SK-N-SH (cell line): ENCODE results near the gene CNDP2.

Source experiments
- CTCF ChIP-seq: fragments of 200-600 bp; sonication (generic); IDR thresholded peaks from 2 replicates; pipeline ENCODE4 v1.6.1; 2017; ENCODE audit warnings: antibody characterized with exemption, mild to moderate bottlenecking, moderate library complexity
- RAD21 ChIP-seq: IDR thresholded peaks from 2 replicates; pipeline ENCODE4 v1.6.1; 2012; ENCODE audit warnings: mild to moderate bottlenecking, low read length
- SMC3 ChIP-seq: IDR thresholded peaks from 2 replicates; pipeline ENCODE4 v1.6.1; 2012; ENCODE audit warnings: low read depth, low read length, improper control_type of control experiment
- TAF1 ChIP-seq: IDR thresholded peaks from 2 replicates; pipeline ENCODE4 v1.6.1; 2012; ENCODE audit warnings: low read depth, mild to moderate bottlenecking, low read length, moderate library complexity, borderline replicate concordance
- ZBTB33 ChIP-seq: IDR thresholded peaks from 2 replicates; pipeline ENCODE4 v1.4.0; 2012; ENCODE audit warnings: low read depth, borderline replicate concordance

DNA sequence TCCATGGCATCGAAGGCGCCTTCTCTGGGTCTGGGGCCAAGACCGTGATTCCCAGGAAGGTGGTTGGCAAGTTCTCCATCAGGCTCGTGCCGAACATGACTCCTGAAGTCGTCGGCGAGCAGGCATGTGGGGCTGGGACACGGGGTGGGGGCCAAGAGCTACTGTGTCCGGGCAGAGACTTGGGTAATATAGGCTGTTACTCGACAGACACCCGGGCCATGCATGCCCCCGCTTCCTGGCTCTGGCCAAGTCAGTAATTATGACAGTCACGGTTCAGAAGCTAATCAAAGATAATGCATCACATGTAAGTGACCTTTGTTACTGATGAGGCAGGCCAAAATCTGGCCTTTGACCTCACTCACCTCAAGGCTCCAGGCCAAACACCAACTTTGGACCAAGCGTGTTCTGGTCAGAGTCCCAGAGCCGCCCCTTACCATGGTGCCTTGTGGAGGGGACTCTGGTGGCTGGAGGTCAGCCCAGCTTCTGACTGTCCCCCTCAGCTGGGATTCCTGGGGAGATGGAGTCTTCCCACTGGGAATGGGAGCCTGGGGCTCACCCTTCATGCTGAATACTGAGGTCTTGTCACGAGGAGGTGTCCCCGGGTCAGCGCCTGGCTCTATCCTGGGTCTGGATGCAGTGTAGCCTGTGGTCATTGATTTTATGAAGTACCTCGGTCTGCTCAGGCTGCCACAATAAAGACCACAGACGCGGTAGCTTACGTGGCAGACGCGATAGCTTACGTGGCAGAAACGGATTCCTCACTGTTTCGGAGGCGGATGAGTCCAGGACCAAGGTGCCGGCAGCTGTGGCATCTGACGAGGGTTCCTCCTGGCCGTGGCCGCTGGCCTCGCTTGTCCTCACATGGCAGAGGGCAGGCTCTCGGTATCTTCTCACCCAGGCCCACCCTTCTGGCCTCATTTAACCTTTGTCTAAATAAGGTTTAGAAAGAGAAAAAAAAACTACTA, 20.4 kb downstream of the CNDP2 start:
- TF ChIP-seq CTCF (no peak), TAF1 (no peak), RAD21 (no peak), SMC3 (no peak), ZBTB33 (no peak)
